Left lung (tissue), 10 donors: ENCODE data around the gene PREX1. TPM values are rescaled to one million over a fixed set of nuclear protein-coding genes. Genes with fewer than 3 reads are reported as not detected.
A peak's percentile ranks its signal among the peaks of the same experiment; 100 is the strongest.

Experiments
- ATAC-seq: fragments of 200-7000 bp; cut with Tn5 transposase; one replicate; pipeline ENCODE4 v1.9.1; 2020; ENCODE audit warnings: moderate library complexity
- DNase-seq, 4 donors: peaks; one replicate each; pipeline ENCODE4 v3.0.0-alpha.2; 2013 to 2020
- H3K27ac ChIP-seq, 2 donors: fragments of 200-600 bp; sonication (generic) in 1 of 2; one replicate each; pipeline versions ENCODE4 v1.5.0 to v1.8.0; 2020 to 2021
- H3K27me3 ChIP-seq, 2 donors: fragments of 200-600 bp; sonication (generic) in 1 of 2; one replicate each; pipeline versions ENCODE4 v1.5.0 to v1.8.0; 2020 to 2021
- H3K36me3 ChIP-seq, 2 donors: fragments of 200-600 bp; sonication (generic) in 1 of 2; one replicate each; pipeline versions ENCODE4 v1.5.0 to v1.8.0; 2020 to 2021
- H3K4me1 ChIP-seq, 2 donors: fragments of 200-600 bp; one replicate each; pipeline ENCODE4 v1.8.0; 2021
- H3K4me3 ChIP-seq, 2 donors: fragments of 200-600 bp; sonication (generic) in 1 of 2; one replicate each; pipeline versions ENCODE4 v1.5.0 to v1.8.0; 2020 to 2021; ENCODE audit warnings: mild to moderate bottlenecking in 1 of 2
- H3K9me3 ChIP-seq, 2 donors: fragments of 200-600 bp; sonication (generic) in 1 of 2; one replicate each; pipeline versions ENCODE4 v1.5.0 to v1.8.0; 2020 to 2021
- intact Hi-C, 2 donors: fragments of 100-400 bp; cut with DNase I; formaldehyde crosslinking; loops; one replicate each; pipeline versions ENCODE4 v1.11.2 to v1.14.2; 2022
- polyA plus RNA-seq, 6 donors: library from polyadenylated mRNA; unstranded; fragments of 120-200 nt; gene quantifications; one replicate each; pipeline ENCODE4 v1.2.1, GENCODE V29; 2013; ENCODE audit not compliant: insufficient read length in 6 of 6
- total RNA-seq, 2 donors: library from RNA; stranded (reverse); fragmentation: NEBNext Ultra II Directional; extraction: Animal tissue kit (Norgen Biotek cat#: 25700); gene quantifications; one replicate each; pipeline ENCODE4 v1.2.1, GENCODE V29; 2021
- TF ChIP-seq, protein P1 (sequence below), 2 donors: fragments of 200-600 bp; sonication (generic) in 1 of 2; IDR thresholded peaks; one replicate each; pipeline versions ENCODE4 v1.5.0 to v1.8.0; 2021; ENCODE audit warnings: antibody characterized with exemption in 2 of 2
- donor health status: DM: no; HTN: yes; CAD: no.
- donor health status: DM: no; HTN: no; CAD: no.

The PREX1 gene
- total and polyA plus RNA-seq, 8 donors = 20.3 to 111 (median 26.1) TPM

DNA sequence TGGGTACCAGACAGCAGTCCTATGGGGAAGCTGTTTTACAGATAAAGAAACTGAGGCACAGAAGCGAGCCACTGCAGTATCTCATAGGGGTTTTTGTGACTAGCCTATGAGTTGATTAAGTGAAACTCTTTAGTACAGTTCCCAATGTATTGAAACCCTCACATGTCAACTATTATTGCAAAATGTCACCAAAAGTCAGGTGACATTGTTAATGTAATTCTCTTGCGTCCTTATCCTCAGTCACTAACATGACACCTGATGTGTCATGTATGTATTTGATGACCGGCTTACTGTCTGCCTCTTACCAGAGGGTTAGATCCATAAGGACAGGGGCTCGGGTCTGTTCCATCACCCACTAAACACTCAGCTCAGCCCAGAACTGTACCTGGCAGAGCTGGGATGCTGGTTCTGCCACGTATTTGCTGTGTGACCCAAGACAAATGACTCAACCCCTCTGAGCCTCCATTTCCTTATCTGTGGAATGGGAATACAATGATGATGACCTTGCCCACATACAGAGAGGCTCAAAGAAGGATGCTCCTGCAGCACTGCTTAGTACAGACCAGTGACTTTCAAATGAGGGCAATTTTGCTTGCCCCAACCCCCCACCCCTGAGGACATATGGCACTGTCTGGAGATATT lies 32.9 kb downstream of the PREX1 start:
- DNase-seq = no peak
- H3K27ac ChIP-seq = peak overlapping the region in 1 of 2 donors; percentile 5
- H3K36me3 ChIP-seq = no peaks in the 10 kb centered on the region
- intact Hi-C loops = no loop called here
- TF ChIP-seq, protein P1, sequence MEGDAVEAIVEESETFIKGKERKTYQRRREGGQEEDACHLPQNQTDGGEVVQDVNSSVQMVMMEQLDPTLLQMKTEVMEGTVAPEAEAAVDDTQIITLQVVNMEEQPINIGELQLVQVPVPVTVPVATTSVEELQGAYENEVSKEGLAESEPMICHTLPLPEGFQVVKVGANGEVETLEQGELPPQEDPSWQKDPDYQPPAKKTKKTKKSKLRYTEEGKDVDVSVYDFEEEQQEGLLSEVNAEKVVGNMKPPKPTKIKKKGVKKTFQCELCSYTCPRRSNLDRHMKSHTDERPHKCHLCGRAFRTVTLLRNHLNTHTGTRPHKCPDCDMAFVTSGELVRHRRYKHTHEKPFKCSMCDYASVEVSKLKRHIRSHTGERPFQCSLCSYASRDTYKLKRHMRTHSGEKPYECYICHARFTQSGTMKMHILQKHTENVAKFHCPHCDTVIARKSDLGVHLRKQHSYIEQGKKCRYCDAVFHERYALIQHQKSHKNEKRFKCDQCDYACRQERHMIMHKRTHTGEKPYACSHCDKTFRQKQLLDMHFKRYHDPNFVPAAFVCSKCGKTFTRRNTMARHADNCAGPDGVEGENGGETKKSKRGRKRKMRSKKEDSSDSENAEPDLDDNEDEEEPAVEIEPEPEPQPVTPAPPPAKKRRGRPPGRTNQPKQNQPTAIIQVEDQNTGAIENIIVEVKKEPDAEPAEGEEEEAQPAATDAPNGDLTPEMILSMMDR (IDR thresholded peaks at IDR 0.05) = no peak
- H3K27me3 ChIP-seq = peaks cover 0 to 48% of the 10 kb centered on the region in 2 donors
- no peak for ATAC-seq
- peaks cover 15 to 88% of the 10 kb centered on the region in 2 donors for H3K4me1 ChIP-seq
- H3K9me3 ChIP-seq = no peaks in the 10 kb centered on the region
- no peak overlapping the region for H3K4me3 ChIP-seq

DNA sequence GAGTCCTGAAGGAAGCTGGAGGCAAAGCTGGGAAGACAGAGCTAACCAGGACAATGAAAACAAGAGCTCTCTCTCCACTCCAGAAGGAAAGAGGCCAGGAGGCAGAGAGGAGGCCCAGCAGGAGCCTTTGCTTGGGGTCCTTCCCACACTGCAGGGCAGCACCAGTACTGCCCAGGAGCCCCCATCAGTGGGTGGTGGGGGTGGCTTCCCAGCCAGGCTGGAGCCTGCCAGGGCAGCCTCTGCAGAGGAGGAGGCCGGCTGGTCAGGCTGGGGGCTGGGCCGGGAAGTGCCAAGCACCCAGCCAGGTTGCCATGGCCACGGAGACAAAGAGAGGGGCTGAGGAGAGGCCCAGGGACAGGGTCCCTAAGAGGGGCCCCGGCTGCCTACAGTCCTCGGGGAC lies 33.4 kb downstream of the PREX1 start:
- no peak for ATAC-seq
- H3K27ac ChIP-seq = peak overlapping the region in 1 of 2 donors; percentile 5
- intact Hi-C loops = no loop called here
- DNase-seq = peak in 1 of 4 donors; percentile 79
- no peaks in the 10 kb centered on the region for H3K36me3 ChIP-seq
- no peaks in the 10 kb centered on the region for H3K9me3 ChIP-seq
- peaks cover 15 to 88% of the 10 kb centered on the region in 2 donors for H3K4me1 ChIP-seq
- peaks cover 0 to 46% of the 10 kb centered on the region in 2 donors for H3K27me3 ChIP-seq
- TF ChIP-seq, protein P1 (IDR thresholded peaks at IDR 0.05) = no peak
- no peak overlapping the region for H3K4me3 ChIP-seq

DNA sequence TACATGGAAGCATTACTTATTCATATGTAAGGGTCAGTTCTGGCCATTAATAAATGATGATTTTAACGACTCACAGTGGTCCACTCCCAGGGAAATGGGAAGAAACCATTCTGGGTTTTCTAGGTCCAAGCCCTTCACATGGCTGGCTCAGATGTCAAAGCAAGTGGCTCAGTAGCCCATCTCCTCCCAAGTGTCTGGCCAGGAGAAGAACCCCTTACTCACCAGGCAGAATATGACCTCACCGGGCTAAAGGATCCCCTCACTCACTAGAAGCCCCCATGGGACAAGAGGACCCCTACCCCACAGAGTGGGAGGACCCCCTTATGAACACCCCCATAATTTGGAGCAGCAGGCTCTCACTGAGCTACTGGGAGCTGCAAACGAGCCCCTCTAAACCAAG lies 34.0 kb downstream of the PREX1 start:
- no peak for ATAC-seq
- Histone ChIP-seq H3K27ac (peak overlapping the region in 1 of 2 donors; percentile 5), H3K9me3 (no peaks in the 10 kb centered on the region), H3K27me3 (peaks cover 0 to 46% of the 10 kb centered on the region in 2 donors), H3K4me1 (peaks cover 15 to 88% of the 10 kb centered on the region in 2 donors), H3K4me3 (no peak overlapping the region), H3K36me3 (no peaks in the 10 kb centered on the region)
- intact Hi-C loops = no loop called here
- TF ChIP-seq, protein P1 (IDR thresholded peaks at IDR 0.05) = no peak
- DNase-seq = no peak

DNA sequence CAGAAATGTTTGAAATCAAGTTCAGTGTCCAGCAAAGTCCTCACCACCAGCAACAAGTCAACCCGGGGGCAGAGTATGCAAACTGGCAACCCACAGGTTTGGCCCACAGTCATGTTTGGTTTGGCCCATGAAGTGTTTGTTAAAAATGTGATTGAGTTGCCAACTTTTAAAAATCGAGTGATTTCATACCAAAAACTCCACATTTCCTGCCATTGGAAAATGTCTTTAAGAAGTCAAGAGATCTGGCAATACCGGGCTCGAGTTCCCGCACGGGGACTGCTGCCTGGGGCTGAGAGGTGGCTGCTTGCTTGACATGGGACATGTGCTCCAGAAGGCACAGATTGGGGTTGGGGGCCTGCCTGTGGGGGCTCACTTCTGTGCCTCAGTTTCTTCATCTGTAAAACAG lies 36.1 kb downstream of the PREX1 start:
- ATAC-seq = no peak
- H3K4me1 ChIP-seq = peaks cover 15 to 88% of the 10 kb centered on the region in 2 donors
- intact Hi-C loops = no loop called here

DNA sequence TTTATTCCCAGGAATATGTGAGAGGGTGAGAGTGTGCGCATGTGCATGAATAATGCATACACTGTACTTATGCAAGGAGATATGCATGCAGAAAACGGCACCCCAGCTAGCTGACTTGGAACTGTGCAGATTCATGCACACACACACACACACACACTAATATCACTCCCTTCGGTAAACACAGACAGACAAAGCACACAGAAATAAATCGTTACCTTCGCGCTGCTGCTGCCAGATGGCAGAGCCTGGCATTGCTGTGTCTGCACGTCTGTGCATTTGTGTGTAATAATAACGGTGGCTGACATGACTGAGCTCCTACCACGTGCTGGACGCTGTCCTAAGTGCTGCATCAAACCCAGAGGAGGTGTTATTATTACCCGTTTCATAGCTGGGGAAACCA lies 36.8 kb downstream of the PREX1 start:
- no peak for ATAC-seq
- Histone ChIP-seq H3K4me1 (peaks cover 15 to 88% of the 10 kb centered on the region in 2 donors), H3K4me3 (no peak overlapping the region), H3K9me3 (no peaks in the 10 kb centered on the region), H3K36me3 (no peaks in the 10 kb centered on the region), H3K27me3 (peaks cover 0 to 40% of the 10 kb centered on the region in 2 donors), H3K27ac (no peak overlapping the region)
- DNase-seq = no peak
- TF ChIP-seq, protein P1 (IDR thresholded peaks at IDR 0.05) = no peak
- intact Hi-C loops = no loop called here

More for the DNA sequence above, 36.1 kb downstream of the PREX1 start:
- TF ChIP-seq, protein P1 (IDR thresholded peaks at IDR 0.05) = no peak
- H3K9me3 ChIP-seq = no peaks in the 10 kb centered on the region
- no peak overlapping the region for H3K4me3 ChIP-seq
- no peaks in the 10 kb centered on the region for H3K36me3 ChIP-seq
- no peak overlapping the region for H3K27ac ChIP-seq
- H3K27me3 ChIP-seq = peaks cover 0 to 35% of the 10 kb centered on the region in 2 donors
- DNase-seq = no peak
